Measurements from ENCODE around the gene MACROD2.

MACROD2 gene

DNA sequence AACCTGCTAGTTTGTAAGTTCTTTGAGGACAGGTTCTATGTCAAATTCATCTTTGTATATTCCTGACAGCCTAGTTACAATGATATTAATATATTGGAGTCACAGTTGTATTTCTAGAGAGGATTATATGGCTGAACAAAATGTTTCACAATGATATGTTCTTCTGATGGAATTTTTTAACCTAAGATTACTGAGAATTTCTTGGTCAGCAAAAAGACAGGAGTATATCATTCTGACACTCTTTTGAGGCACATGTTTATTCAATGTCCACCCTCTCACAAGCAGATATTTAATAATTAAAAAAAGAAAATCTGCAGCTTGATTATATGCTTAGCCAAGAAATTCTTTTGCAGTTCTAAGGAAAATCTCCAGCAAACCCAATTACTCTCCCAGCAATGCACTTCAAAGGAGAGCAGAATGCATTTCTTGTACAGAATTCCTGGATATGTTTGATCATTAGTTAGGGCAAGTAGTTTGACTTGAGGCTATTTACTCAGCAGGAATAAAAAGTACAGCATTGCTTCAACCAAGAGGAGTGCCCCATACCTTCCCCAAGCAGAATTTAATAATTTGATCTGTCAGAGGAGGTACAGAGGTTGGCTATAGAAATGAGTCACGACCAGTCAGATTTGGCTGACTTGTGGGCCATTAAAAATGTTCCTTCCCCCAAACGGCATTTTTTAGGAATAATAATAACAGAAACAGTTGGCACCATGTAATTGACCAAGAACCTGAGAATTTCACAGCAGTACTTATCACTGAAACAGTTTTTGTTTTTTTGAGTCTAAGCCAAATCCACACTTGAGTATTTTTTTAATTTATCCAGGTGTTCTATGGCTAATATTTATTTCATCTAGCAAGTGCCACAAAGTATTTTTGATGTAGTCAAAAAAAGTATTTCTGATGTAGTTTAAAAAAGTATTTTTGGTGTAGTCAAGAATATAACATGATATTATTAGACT, 850.2 kb downstream of the MACROD2 start:
- H3K9me3 ChIP-seq = no peaks in the 10 kb centered on the region
- H3K27me3 ChIP-seq = no peaks in the 10 kb centered on the region
- H3K4me3 ChIP-seq (ENCODE audit: low read depth, low read length) = no peak overlapping the region
- DNase-seq = no peak
- no peaks in the 10 kb centered on the region for H3K36me3 ChIP-seq
- H3K4me1 ChIP-seq = peaks cover 3% of the 10 kb centered on the region; the same call in 1 of the 2 replicates
- TF ChIP-seq, protein P1, sequence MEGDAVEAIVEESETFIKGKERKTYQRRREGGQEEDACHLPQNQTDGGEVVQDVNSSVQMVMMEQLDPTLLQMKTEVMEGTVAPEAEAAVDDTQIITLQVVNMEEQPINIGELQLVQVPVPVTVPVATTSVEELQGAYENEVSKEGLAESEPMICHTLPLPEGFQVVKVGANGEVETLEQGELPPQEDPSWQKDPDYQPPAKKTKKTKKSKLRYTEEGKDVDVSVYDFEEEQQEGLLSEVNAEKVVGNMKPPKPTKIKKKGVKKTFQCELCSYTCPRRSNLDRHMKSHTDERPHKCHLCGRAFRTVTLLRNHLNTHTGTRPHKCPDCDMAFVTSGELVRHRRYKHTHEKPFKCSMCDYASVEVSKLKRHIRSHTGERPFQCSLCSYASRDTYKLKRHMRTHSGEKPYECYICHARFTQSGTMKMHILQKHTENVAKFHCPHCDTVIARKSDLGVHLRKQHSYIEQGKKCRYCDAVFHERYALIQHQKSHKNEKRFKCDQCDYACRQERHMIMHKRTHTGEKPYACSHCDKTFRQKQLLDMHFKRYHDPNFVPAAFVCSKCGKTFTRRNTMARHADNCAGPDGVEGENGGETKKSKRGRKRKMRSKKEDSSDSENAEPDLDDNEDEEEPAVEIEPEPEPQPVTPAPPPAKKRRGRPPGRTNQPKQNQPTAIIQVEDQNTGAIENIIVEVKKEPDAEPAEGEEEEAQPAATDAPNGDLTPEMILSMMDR (IDR thresholded peaks at IDR 0.05; ENCODE audit: low read depth, low read length) = no peak

DNA sequence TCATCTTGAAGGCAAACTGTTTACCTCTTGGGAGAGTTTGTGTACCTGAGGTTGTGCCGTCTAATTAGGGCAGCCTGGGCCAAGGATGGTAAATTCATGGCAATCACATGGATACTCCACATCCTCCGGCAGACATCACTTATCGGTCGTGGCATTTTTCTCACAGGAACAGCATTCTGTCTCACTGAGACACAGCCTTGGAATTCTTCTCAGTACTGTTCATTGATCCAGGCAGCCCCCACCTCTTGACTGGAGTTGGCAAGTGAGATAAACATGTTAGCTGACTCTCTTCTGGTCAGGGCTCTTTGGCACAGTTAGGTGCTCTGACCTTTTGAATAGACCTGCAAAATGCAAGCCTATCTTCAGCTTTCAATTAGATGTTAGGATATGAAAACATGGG, 853.5 kb downstream of the MACROD2 start:
- Histone ChIP-seq H3K36me3 (no peaks in the 10 kb centered on the region), H3K4me1 (peaks cover 3% of the 10 kb centered on the region; the same call in 1 of the 2 replicates), H3K9me3 (no peaks in the 10 kb centered on the region), H3K4me3 (ENCODE audit: low read depth, low read length) (no peak overlapping the region), H3K27me3 (no peaks in the 10 kb centered on the region)
- DNase-seq = no peak
- TF ChIP-seq, protein P1 (IDR thresholded peaks at IDR 0.05; ENCODE audit: low read depth, low read length) = no peak

DNA sequence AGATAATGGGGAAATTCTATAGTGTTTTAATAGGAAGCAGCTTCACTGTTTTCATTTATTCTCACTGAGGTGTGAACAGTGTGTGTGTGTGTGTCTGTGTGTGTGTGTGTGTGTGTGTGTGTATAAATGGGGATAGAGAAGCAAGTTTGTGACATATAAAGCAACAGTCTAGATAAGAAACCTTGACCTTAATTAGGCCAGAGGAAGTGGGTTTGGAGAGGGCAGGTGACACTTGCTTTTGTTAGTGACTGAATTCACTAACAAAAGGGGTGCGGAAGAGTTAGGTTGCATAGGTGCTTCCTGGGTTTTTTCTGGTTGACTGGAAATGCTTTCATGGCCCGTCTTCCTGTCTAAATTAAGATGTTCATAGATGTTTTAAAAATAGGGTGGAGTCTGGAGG, 857.8 kb downstream of the MACROD2 start:
- Histone ChIP-seq H3K36me3 (no peaks in the 10 kb centered on the region), H3K4me1 (peaks cover 8% of the 10 kb centered on the region), H3K9me3 (no peaks in the 10 kb centered on the region), H3K4me3 (ENCODE audit: low read depth, low read length) (no peak overlapping the region), H3K27me3 (no peaks in the 10 kb centered on the region)
- TF ChIP-seq, protein P1 (IDR thresholded peaks at IDR 0.05; ENCODE audit: low read depth, low read length) = no peak
- no peak for DNase-seq

DNA sequence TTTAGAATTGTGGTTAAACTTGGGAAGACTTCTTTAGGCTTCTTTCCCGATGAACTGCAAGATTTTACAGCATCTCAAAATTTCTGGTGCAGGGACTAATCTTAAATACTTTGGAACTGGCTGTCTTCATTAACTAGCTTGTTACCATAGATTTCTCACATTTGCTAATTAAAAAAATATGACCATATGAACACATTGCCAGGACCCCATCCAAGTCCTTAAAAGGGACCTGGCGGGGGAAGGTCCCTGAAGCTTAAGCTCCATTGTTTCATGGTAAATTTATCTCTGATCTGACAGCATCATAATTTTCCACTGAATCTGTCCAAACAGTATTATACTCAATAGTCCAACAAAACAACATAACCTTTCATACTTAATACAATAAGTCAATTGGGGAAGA, 859.9 kb downstream of the MACROD2 start:
- Histone ChIP-seq H3K27me3 (no peaks in the 10 kb centered on the region), H3K4me1 (peaks cover 8% of the 10 kb centered on the region), H3K36me3 (no peaks in the 10 kb centered on the region), H3K9me3 (no peaks in the 10 kb centered on the region), H3K4me3 (ENCODE audit: low read depth, low read length) (no peak overlapping the region)
- no peak for DNase-seq
- TF ChIP-seq, protein P1 (IDR thresholded peaks at IDR 0.05; ENCODE audit: low read depth, low read length) = no peak

DNA sequence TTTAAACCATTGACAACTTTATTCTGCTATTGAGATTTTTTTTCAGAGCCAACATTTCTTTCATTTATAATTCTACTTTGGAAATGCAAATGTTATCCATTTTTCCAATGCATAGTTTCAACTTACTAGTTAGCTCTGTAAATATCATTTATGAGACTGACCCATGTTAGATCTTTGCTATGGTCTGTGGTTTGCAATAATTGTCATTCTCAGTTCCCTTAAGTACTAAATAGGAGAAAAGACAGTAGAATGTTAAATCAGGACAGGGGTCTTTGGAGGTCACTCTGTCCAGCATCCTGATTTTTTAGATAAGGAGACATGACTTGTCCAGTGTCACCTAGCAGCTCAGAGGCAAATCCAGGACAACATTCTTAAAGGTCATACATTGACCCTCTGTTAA, 864.3 kb downstream of the MACROD2 start:
- TF ChIP-seq, protein P1 (IDR thresholded peaks at IDR 0.05; ENCODE audit: low read depth, low read length) = no peak
- Histone ChIP-seq H3K27me3 (no peaks in the 10 kb centered on the region), H3K36me3 (no peaks in the 10 kb centered on the region), H3K4me3 (ENCODE audit: low read depth, low read length) (no peak overlapping the region), H3K4me1 (peaks cover 8% of the 10 kb centered on the region), H3K9me3 (no peaks in the 10 kb centered on the region)
- DNase-seq = no peak

DNA sequence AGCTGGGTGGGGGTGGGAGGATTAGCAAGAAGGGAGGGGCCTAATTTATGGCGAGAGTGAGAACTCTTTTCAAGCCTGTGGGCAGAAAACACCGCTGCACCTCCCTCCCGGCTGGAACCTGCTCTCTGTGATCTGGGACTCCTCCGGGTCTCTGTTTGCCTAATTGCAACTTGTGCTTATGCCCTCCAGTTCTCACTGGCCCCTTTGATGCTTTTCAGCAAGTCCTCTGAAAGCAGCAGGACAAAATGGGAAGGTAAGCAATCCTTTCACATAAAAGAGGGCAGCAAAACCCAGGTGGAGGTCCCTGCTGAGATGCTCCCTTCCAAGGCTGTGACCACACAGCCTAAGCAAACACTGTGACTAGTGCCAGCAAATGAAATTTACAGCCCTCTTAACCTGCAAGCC, 865.1 kb downstream of the MACROD2 start:
- Histone ChIP-seq H3K36me3 (no peaks in the 10 kb centered on the region), H3K27me3 (no peaks in the 10 kb centered on the region), H3K4me3 (ENCODE audit: low read depth, low read length) (no peak overlapping the region), H3K9me3 (no peaks in the 10 kb centered on the region), H3K4me1 (peaks cover 8% of the 10 kb centered on the region; the same call in 1 of the 2 replicates)
- peak; percentile 14 for DNase-seq
- TF ChIP-seq, protein P1 (IDR thresholded peaks at IDR 0.05; ENCODE audit: low read depth, low read length) = no peak
